Activated naive CD4-positive, alpha-beta T cell treated with anti-CD3 and anti-CD28 coated beads for 36 hours (primary cell): Measurements from ENCODE around the gene ZNF688. TPM values are rescaled to one million over a fixed set of nuclear protein-coding genes. Genes with fewer than 3 reads are reported as not detected.
"Not testable (repeated sequence)": the region's sequence is repeated elsewhere in the genome, so short reads cannot be mapped to it uniquely, and the experiment has no call there.

Source experiments
- CTCF ChIA-PET: fragments of 350-600 bp; sonication (Branson Sonifier 250); formaldehyde crosslinking; loops from one replicate; lab custom pipeline; 2021; ENCODE audit warnings: antibody characterized with exemption; lab: Charles Lee
- DNase-seq: peaks from one replicate; pipeline ENCODE4 v3.0.0-alpha.2; 2020
- H3K27ac Mint-ChIP-seq: one replicate; pipeline ENCODE4 v1.8.0; 2021; ENCODE audit warnings: mild to moderate bottlenecking, mixed read lengths
- H3K27me3 Mint-ChIP-seq: one replicate; pipeline ENCODE4 v1.8.0; 2021; ENCODE audit warnings: low read depth, mixed read lengths
- H3K36me3 Mint-ChIP-seq: one replicate; pipeline ENCODE4 v1.8.0; 2021; ENCODE audit warnings: low read depth, mixed read lengths
- H3K4me1 Mint-ChIP-seq: one replicate; pipeline ENCODE4 v1.8.0; 2021; ENCODE audit warnings: low read depth, mixed read lengths
- H3K4me3 Mint-ChIP-seq: one replicate; pipeline ENCODE4 v1.8.0; 2021; ENCODE audit warnings: mild to moderate bottlenecking, moderate library complexity, mixed read lengths
- H3K9me3 Mint-ChIP-seq: one replicate; pipeline ENCODE4 v1.8.0; 2021; ENCODE audit warnings: mixed read lengths
- intact Hi-C: fragments of 100-400 bp; cut with micrococcal nuclease; formaldehyde crosslinking; loops from one replicate; pipeline ENCODE4 v1.15.1; 2023
- total RNA-seq, 2 experiments: library from RNA; stranded (reverse); gene quantifications; one replicate each; pipeline ENCODE4 v1.2.3, GENCODE V29; 2021

Gene ZNF688
- total RNA-seq, 2 experiments from 2014 or later, result 3.7 to 3.9 TPM

GRCh38 chr16:30536391-30537024 is 35.0 kb downstream of the ZNF688 start:
- H3K27ac Mint-ChIP-seq, result peak overlapping the region; percentile 99
- DNase-seq, H3K27me3 Mint-ChIP-seq, H3K9me3 Mint-ChIP-seq, intact Hi-C loops: not testable (repeated sequence)
- peaks cover 34% of the 10 kb centered on the region for H3K4me1 Mint-ChIP-seq
- peak overlapping the region; percentile 96 for H3K4me3 Mint-ChIP-seq
- CTCF ChIA-PET, result interaction anchor here (0.7 to 3.5 kb wide), 21 partner anchors 17 to 122 kb away, joined by 3 to 26 read pairs (median 6); partner anchors contain the start of genes FBRS, ITGAL, ZNF688 and ZNF764
- peaks cover 39% of the 10 kb centered on the region for H3K36me3 Mint-ChIP-seq

GRCh38 chr16:30535777-30536190 is 35.7 kb downstream of the ZNF688 start:
- CTCF ChIA-PET, result interaction anchor here (0.6 to 3.5 kb wide), 32 partner anchors 18 to 123 kb away, joined by 3 to 26 read pairs (median 4); partner anchors contain the start of genes DCTPP1, FBRS, ITGAL and ZNF688
- Mint-ChIP-seq H3K27ac (peak overlapping the region; percentile 99), H3K27me3 (no peaks in the 10 kb centered on the region), H3K4me3 (peak overlapping the region; percentile 96), H3K9me3 (no peaks in the 10 kb centered on the region), H3K36me3 (peaks cover 39% of the 10 kb centered on the region), H3K4me1 (peaks cover 38% of the 10 kb centered on the region)
- intact Hi-C loops, result loop anchor here (1.0 to 2.0 kb wide), 11 partner anchors 8 to 164 kb away; partner anchors contain the start of genes DCTPP1, FBRS, SEPHS2 and ZNF764
- DNase-seq, result peak; percentile 85

- no peaks in the 10 kb centered on the region for H3K27me3 Mint-ChIP-seq
- intact Hi-C loops, result loop anchor here (1.0 to 2.0 kb wide), 11 partner anchors 8 to 164 kb away; partner anchors contain the start of genes DCTPP1, FBRS, SEPHS2 and ZNF764
- H3K4me1 Mint-ChIP-seq, result peaks cover 44% of the 10 kb centered on the region
- CTCF ChIA-PET, result interaction anchor here (0.6 to 3.5 kb wide), 32 partner anchors 16 to 123 kb away, joined by 3 to 26 read pairs (median 4); partner anchors contain the start of genes DCTPP1, FBRS, ITGAL and ZNF688
- DNase-seq, result peak; percentile 47
- peak overlapping the region; percentile 99 for H3K27ac Mint-ChIP-seq
- H3K36me3 Mint-ChIP-seq, result peaks cover 39% of the 10 kb centered on the region
- H3K4me3 Mint-ChIP-seq, result peak overlapping the region; percentile 96
- no peaks in the 10 kb centered on the region for H3K9me3 Mint-ChIP-seq
Observed at GRCh38 chr16:30535106-30535776, 36.3 kb downstream of the ZNF688 start.

GRCh38 chr16:30534368-30535105 is 37.0 kb downstream of the ZNF688 start, which contains the start of gene ZNF747:
Gene ZNF747, minus strand, starts transcription at chr16:30534858. Its CDS starts 179 bp downstream, at chr16:30534679.
- CTCF ChIA-PET, result interaction anchor here (0.9 to 3.5 kb wide), 17 partner anchors 17 to 115 kb away, joined by 3 to 26 read pairs (median 9); partner anchors contain the start of genes DCTPP1, ZNF688, ZNF764 and ZNF785
- peak within 1 kb of the TSS; percentile 96 for H3K4me3 Mint-ChIP-seq
- H3K36me3 Mint-ChIP-seq, result peaks cover 39% of the 10 kb centered on the region
- no peaks in the 10 kb centered on the region for H3K27me3 Mint-ChIP-seq
- H3K9me3 Mint-ChIP-seq, result no peaks in the 10 kb centered on the region
- peak within 1 kb of the TSS; percentile 99 for H3K27ac Mint-ChIP-seq
- DNase-seq, result peak; percentile 94
- intact Hi-C loops, result loop anchor here (1.0 to 2.0 kb wide), 12 partner anchors 7 to 163 kb away; partner anchors contain the start of genes DCTPP1, FBRS, SEPHS2 and ZNF764
- H3K4me1 Mint-ChIP-seq, result peaks cover 49% of the 10 kb centered on the region

- Mint-ChIP-seq H3K27me3 (no peaks in the 10 kb centered on the region), H3K27ac (peak overlapping the region; percentile 99), H3K9me3 (no peaks in the 10 kb centered on the region), H3K4me1 (peaks cover 53% of the 10 kb centered on the region), H3K36me3 (peaks cover 33% of the 10 kb centered on the region), H3K4me3 (peak overlapping the region; percentile 96)
- CTCF ChIA-PET, result interaction anchor here (0.6 to 3.5 kb wide), 5 partner anchors 18 to 85 kb away, joined by 3 to 26 read pairs (median 3); partner anchors contain the start of genes ZNF688 and ZNF785
- intact Hi-C loops, result loop anchor here (1.0 to 2.0 kb wide), 3 partner anchors 25 to 125 kb away; partner anchors contain the start of genes FBRS, ZNF764 and ZNF785
- peak; percentile 56 for DNase-seq
Observed at GRCh38 chr16:30533748-30534367, 37.7 kb downstream of the ZNF688 start.

- H3K27me3 Mint-ChIP-seq, result no peaks in the 10 kb centered on the region
- peaks cover 53% of the 10 kb centered on the region for H3K4me1 Mint-ChIP-seq
- H3K4me3 Mint-ChIP-seq, result peak overlapping the region; percentile 72
- peak overlapping the region; percentile 76 for H3K27ac Mint-ChIP-seq
- CTCF ChIA-PET, result interaction anchor here (1.4 to 3.5 kb wide), 2 partner anchors 39 to 84 kb away, joined by 9 to 26 read pairs; partner anchors contain the start of gene ZNF688
- no peaks in the 10 kb centered on the region for H3K9me3 Mint-ChIP-seq
- intact Hi-C loops, result no loop called here
- H3K36me3 Mint-ChIP-seq, result peaks cover 30% of the 10 kb centered on the region
- no peak for DNase-seq
Observed at GRCh38 chr16:30533146-30533522, 38.4 kb downstream of the ZNF688 start.

- Mint-ChIP-seq H3K4me3 (peak overlapping the region; percentile 72), H3K27ac (no peak overlapping the region), H3K9me3 (no peaks in the 10 kb centered on the region), H3K27me3 (no peaks in the 10 kb centered on the region), H3K4me1 (peaks cover 52% of the 10 kb centered on the region), H3K36me3 (peaks cover 25% of the 10 kb centered on the region)
- intact Hi-C loops, result no loop called here
- no peak for DNase-seq
- CTCF ChIA-PET, result no interaction called here
Observed at GRCh38 chr16:30532285-30533145, 39.0 kb downstream of the ZNF688 start.

- peak; percentile 28 for DNase-seq
- Mint-ChIP-seq H3K27me3 (no peaks in the 10 kb centered on the region), H3K4me3 (no peak overlapping the region), H3K4me1 (peaks cover 42% of the 10 kb centered on the region), H3K27ac (peak overlapping the region; percentile 81), H3K36me3 (peaks cover 7% of the 10 kb centered on the region), H3K9me3 (no peaks in the 10 kb centered on the region)
- intact Hi-C loops, result no loop called here
- CTCF ChIA-PET, result interaction anchor here (0.7 to 3.4 kb wide), 6 partner anchors 42 to 128 kb away, joined by 3 to 8 read pairs (median 3); partner anchors contain the start of genes DCTPP1, FBRS and SEPHS2
Observed at GRCh38 chr16:30530163-30531037, 41.1 kb downstream of the ZNF688 start.

GRCh38 chr16:30528799-30529457 is 42.6 kb downstream of the ZNF688 start:
- Mint-ChIP-seq H3K27ac (peak overlapping the region; percentile 12), H3K36me3 (peaks cover 3% of the 10 kb centered on the region), H3K4me1 (peaks cover 42% of the 10 kb centered on the region), H3K9me3 (no peaks in the 10 kb centered on the region), H3K4me3 (no peak overlapping the region), H3K27me3 (no peaks in the 10 kb centered on the region)
- DNase-seq, result no peak
- CTCF ChIA-PET, result interaction anchor here (0.7 to 3.4 kb wide), 7 partner anchors 28 to 86 kb away, joined by 3 to 9 read pairs (median 3); partner anchors contain the start of gene SEPHS2
- intact Hi-C loops, result no loop called here
